Sciatic nerve (tissue), 2 donors: ENCODE measurements around the gene KRAS. TPM values are rescaled to one million over a fixed set of nuclear protein-coding genes. Genes with fewer than 3 reads are reported as not detected.
A peak's percentile ranks its signal among the peaks of the same experiment; 100 is the strongest.

Experiments used
- ATAC-seq: fragments of 200-7000 bp; cut with Tn5 transposase; one replicate; pipeline ENCODE4 v1.9.1; 2020; ENCODE audit warnings: mild to moderate bottlenecking, moderate library complexity
- DNase-seq: peaks from one replicate; pipeline ENCODE4 v3.0.0-alpha.2; 2020; ENCODE audit warnings: low spot score
- intact Hi-C: fragments of 100-400 bp; cut with DNase I; formaldehyde crosslinking; loops from one replicate; pipeline ENCODE4 v1.14.2; 2022
- total RNA-seq: library from RNA; stranded (reverse); fragmentation: NEBNext Ultra II Directional; extraction: Animal tissue kit (Norgen Biotek cat#: 25700); gene quantifications from one replicate; pipeline ENCODE4 v1.2.1, GENCODE V29; 2021
- donor health status: DM: no; HTN: no; CAD: no.
- donor health status: DM: no; HTN: no; CAD: no.

KRAS gene
- total RNA-seq, 1 donor from 2014 or later, result 54.9 TPM

DNA sequence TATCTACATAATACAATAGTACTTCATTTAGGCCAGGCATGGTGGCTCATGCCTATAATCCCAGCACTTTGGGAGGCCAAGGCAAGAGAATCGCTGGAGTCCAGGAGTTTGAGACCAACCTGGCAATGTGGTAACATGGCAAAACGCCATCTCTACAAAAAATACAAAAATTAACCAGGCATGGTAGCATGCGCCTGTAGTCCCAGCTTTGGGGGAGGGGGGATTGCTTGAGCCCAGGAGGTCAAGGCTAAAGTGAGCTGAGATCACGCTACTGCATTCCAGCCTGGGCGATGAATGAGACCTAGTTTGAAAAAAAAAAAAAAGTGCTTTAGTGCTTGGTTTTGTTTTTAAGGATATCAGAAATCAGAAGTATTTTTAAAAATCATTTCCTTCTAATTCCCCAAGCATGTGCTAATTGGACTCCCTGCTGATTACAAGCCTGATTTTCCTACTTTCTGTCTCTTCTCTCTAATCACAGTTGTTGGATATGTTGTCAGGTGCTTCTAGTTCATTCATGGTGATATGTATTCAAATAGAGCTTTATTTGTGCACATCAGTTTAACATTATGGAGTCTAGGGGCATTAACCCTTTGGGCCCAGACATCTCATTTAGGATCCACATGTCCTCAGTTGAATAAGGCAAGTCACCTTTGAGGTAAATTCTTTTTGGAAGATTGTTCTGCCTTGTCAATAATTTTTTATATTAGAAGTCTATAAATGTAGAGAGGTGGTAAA is 7.0 kb upstream of the KRAS start:
- intact Hi-C loops, result no loop called here
- ATAC-seq, result no peak
- DNase-seq, result no peak

DNA sequence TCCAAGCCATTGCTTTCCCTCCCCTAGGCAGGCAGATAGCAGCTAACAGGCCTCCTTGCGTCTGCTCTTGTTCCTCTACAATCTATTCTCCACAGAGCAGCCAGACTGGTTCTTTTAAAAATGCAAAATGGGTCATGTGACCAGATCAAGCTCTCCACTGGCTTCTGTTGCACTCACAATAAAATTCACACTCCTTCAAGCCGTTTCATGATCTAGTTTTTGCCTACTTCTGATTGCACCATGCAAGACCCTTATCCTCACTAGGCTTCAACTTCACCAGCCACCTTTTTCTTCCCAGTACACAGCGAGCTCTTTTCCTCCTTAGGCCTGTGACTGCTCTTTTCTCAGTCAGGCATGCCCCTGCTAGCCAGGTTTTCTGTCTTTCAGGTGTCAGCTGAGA is 6.1 kb upstream of the KRAS start:
- ATAC-seq (no peak), DNase-seq (no peak)
- intact Hi-C loops, result no loop called here

DNA sequence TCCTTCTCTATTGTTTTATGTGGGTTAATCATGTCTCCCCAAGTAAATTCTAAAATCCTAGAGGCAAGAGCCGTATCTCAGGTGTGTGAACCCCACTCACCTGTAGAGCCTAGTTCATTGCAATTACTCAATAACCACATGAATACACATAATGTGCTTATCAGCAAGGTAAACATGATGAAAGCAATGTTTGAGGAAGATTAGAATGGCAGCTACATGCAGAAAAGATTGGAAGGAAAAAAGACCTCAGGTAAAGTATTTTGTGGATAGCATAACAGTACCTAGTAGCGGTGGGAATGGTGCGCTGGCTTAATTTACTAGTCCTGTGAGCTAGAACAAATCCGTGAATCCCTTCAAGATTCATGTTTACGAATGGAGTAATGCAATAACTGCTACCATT is 5.3 kb upstream of the KRAS start:
- intact Hi-C loops, result no loop called here
- DNase-seq (no peak), ATAC-seq (no peak)

DNA sequence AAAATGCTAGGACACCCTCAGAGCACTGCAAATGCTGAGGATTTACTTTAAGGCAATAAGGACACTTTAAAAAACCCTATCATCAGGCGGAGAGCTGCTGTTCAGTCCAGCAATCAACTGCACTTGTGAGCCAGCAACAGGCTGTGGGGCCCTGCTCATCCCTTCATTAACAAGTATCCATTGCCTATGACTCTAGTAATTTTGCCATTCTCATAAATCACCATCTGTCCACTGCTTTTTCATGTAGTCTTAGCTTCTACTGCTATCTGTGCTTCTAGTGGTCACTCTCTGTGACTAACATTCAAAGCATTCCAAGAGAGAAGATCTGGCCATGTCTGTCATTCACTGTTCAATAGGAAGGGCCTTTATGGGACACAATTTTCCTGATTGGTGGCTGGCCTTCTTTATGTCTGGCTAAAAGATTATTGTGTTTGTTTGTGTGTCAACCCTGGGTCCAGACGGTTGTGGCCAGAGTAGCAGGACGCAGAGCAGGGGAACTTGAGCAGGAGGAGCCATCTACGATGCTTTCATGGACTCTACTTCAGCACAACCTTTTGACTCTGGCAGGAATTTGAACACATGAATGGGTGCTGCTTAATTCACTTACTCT is 3.6 kb upstream of the KRAS start:
- no peak for DNase-seq
- no peak for ATAC-seq
- intact Hi-C loops, result no loop called here

DNA sequence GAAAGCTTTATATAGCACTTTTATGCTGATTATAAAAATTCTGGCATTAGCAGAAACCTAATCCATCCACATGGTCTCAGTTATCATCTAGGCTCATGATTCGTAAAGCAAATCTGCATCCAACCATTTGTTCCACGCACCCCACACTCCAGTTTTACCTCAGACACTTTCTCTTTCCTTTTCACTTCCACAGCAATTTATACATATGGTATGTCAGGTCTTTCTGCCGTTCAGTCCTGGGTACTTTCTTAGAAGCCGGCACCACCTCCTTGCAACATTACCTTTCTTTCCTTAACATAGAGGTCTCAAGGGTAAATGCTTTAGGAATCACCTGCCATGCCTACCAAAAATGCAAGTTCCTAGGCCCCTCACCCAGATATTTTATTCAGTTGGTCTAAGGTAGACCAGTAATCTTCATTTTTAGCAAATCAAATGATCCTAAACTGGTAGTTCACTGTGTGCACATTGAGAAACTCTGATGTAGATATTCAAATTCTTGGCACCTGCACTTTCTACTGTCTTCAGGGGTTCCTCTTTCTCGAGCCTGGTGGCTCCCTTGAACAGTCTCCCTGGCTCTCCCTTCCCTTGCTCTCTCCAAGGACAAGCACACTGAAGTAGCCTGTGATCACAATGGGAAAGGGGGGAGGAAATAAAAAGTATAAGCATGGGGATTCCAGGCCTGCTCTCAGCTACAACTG is 2.8 kb upstream of the KRAS start:
- DNase-seq, result no peak
- intact Hi-C loops, result no loop called here

DNA sequence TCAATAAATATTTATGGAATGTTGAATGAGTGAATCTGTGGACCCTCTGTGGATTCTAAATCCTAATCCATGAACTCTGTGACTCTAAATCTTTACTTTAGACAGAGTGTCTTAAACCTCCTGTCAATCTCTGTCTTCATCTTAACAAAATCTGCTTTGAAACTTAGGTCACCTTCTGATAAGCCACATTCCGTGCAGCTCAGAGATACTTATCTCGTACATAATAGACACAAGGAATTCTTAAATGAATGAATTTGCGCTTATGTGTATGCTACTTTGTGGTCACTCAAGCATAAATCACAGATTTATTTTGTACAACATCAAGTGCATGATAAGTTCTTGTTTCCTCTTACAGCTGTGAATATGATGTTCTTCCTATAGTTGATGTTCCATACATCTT is 2.2 kb upstream of the KRAS start:
- DNase-seq (no peak), ATAC-seq (no peak)
- intact Hi-C loops, result no loop called here

More for the DNA sequence above, 2.8 kb upstream of the KRAS start:
- no peak for ATAC-seq

DNA sequence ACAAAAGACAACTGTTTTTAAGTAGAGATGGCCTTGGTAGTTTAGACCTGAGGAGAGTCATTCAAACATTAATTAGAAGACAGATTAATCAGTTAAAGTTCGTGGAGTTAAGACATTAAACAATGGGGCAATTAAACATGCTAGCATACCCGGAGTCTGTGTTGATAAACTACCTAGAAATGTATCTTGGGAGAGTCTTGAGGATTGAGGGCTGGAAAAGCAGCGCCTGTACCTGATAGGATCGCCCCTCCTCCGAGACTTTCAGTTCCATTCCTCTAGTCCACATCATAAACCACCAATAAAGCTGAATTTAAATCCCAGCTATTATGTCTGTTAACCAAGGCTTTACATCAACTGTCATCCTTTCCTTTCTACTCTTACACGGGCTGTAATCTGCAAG is 1.0 kb upstream of the KRAS start:
- intact Hi-C loops, result no loop called here
- ATAC-seq (no peak), DNase-seq (no peak)

DNA sequence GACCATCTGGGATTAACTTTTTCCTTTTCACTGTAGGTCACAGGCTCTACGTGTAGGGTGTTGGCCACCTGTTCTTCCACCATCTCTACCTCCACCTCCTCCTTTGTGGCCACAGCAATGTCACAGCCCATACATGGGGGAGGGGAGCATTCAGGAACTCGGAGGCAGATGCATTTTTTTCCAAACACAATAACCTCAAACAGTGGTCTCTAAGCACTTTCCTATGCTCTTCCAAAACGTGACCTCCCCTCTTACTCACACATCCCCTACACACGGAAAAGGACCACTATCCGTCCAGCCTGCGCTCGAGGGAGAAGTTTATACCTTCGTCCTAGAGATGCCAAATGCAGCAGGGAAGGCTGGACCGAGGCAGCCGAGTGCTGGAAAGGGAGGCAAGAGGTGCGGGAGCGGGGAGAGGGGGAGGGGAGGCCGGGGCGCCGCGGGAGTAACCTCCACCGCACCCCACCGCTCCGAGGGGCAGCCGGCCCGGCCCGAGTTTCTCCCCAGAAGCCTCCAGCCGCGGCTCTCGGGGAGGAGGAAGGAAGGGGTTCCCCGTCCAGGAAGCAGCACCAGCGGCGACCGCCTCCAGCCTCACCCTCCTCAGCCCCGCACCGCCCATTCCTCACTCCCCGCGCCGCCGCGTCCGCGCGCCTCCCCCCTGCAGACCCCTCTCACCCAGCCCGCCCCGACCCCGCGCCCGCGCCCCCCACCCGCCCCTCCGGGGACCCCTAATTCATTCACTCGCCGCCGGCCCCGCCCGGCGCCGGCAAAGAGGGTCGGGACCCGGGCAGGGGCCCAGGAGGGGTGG is 594 bp downstream of the KRAS start:
- ATAC-seq, result peak; percentile 27
- DNase-seq, result peak; percentile 80
- intact Hi-C loops, result no loop called here

DNA sequence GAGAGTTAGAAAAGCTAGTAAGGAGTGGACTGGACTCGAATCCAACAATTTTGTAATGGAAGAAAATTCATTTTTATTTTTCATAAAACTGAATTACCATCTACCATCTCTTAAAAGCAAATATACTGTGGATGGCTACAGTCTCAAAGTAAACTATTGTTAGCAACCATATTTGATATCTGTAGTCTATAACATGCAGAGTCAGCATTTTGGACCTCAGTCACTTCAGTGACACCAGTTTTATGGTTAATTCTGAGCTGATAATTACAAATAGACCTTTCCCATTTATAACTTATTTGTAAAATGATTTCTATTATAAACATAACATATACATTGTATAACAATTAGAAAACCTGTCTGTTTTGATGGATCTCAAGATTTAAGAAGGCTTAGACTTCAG is 2.0 kb downstream of the KRAS start:
- ATAC-seq, result no peak
- intact Hi-C loops, result no loop called here
- DNase-seq, result no peak

DNA sequence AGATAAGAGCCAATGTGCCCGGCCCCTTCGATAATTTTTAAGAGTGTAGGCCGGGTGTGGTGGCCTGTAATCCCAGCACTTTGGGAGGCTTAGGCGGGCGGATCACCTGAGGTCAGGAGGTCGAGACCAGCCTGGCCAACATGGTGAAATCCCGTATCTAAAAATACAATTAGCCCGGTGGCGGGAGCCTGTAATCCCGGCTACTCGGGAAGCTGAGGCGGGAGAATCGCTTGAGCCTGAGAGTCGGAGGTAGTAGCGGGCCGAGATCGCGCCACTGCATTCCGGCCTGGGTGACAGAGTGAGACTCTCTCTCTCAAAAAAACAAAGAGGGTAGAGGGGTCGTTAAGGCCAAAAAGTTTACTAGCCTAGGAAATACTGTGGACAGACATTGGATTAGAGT is 2.6 kb downstream of the KRAS start:
- no peak for ATAC-seq

DNA sequence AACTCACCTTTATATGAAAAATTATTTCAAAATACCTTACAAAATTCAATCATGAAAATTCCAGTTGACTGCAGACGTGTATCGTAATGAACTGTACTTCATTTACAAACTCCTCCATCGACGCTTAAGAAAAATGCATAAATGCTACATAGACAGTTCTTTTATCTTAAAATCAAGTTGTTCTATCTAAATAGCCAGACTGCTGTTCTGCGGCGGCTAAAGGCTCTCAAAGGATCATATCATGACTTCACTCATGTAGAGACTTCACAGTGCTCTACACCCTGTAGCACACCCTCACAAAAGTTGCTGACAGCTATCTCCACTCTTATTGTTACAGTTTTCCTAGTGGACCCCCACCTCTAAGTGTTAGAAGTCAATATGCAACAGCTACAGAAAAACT is 5.2 kb downstream of the KRAS start:
- intact Hi-C loops, result no loop called here
- DNase-seq (no peak), ATAC-seq (no peak)

More for the DNA sequence above, 2.6 kb downstream of the KRAS start:
- intact Hi-C loops, result no loop called here
- no peak for DNase-seq

DNA sequence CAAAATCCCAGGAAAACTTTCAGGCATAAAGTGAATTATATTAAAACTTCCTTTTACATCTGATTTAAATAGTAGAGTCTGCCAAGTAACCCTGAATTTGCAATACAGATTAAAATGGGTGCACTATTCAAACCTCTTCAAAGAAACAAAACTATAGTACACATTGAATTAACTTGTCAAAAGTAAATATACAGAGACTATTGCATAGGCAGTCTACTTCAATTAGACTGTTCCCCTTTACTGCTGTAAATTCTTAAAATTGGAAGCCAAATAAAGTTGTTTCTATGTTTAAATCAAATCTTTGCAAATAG is 7.1 kb downstream of the KRAS start:
- intact Hi-C loops, result no loop called here
- DNase-seq, result no peak
- ATAC-seq, result no peak

DNA sequence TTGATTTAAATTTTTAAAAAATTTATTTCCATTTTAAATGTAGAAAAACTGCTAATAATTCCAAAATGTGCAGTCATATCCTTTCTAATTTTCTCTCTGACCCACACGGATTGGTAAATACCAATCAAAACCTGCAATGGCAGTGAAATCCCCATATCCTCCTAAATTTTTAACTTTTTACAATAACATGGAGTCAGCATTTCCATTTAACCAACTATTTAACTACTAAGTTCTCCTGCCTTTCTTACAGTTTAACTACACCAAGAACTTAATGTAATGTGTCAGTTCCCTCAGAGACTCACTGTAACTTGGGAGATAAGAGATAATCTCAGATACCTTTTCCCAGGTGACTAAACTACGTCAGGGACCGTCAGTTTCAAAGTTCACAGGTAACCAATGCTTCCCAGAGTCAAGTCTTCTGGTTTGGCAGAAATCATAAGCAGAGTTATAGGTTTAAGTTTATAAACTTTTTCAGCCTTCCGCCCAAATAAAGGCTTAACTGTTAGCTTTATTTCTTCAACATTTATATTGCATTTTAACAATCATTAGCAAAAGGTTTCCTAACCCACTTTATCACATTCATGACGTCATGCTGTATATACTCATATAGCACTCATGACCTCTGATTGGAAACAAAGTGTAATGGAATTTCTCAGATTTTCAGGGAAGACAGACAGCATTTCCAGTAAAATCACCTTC is 7.6 kb downstream of the KRAS start:
- intact Hi-C loops, result no loop called here
- DNase-seq, result no peak
- no peak for ATAC-seq

DNA sequence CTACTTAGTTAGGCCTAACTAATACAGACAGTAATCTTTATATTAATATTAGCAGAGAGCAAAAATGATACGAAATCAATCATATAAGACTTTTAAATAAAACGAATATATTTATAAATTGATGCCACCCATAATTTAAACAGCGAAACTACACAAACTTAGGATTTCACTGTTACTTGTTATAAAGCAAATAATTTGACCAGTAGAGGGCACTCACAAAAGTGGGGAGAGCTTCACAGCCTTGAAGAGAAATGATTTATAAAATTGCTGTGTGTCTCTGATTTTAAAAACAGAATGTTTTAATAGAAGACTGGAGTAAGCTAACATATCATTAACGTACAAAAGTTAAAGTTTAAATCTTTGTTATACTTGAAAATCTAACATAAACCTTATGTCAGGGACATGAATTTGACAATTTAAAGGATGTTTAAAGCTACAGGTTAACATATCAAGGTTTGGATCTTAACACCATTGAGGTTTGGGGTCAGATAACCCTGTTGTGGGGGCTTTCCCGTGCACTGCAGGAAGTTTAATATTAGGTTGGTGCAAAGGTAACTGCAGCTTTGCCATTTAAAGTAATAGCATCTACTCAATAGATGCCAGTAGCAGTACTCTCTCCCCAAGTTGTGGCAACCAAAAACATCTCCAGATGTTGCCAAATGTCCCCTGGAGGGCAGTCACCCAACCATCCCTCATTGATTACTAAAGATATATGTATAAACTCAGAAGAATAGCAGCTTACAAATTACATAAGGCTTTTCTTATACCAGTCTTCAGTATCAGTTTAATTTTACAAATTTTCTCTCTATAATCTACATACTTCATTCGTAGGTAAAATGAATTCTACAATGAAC is 9.3 kb downstream of the KRAS start:
- ATAC-seq, result peak; percentile 66
- intact Hi-C loops, result no loop called here
- DNase-seq, result no peak

DNA sequence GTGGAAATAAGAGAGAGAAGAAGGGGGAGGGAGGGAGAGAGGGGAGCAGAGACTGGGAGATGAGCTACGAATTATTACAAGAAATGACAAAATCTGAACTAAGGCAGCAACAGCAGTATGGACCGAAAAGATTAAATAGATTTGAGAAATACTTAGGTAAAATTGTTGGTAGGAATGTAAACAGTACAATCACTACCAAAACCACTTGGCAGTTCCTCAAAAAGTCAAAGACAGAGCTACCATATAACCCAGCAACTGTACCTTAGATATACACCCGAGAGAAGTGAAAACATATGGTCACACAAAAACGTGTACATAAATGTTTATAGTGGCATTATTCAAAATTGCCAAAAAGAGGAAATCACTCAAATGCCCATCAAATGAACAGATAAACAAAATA is 14.1 kb downstream of the KRAS start:
- intact Hi-C loops, result no loop called here
- no peak for ATAC-seq
- DNase-seq, result no peak

DNA sequence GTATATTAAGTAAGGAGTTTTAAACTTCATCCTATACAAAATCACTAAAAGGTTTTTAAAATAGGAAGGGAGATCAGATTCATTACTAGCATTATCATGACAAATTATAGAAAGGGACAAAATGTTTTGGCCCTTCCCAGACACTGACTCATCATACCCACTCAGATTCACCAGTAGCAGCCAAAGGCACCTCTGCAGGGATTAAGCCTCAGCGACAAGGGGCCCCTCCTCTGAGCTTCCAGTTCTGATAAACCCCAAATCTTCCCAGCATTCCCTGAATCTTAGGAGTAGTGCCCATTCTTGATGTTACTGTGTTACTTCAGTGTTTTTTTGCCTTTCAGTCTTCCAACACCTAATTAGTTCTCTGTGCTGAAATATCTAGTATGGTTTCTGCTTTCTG is 14.5 kb downstream of the KRAS start:
- no peak for ATAC-seq
- intact Hi-C loops, result no loop called here
- no peak for DNase-seq

DNA sequence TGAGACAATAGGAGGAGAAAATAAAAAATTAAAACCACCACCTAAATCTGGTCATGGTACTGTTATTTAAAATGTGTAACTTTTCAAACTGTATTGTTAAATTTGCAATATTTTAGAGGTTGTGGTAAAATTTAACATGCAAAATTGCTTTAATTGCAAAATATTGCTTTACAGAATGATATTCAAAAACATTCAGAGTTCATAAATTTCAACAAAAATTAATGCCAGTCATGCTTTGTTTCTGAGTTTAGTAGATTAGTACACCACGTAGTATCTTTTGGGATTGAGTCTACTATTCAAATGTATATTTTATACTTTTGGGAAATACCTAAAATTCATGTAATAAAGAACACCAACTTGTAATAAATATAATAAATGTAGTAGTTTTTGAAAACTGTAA is 37.4 kb downstream of the KRAS start:
- intact Hi-C loops, result no loop called here
- DNase-seq, result no peak
- ATAC-seq, result no peak

DNA sequence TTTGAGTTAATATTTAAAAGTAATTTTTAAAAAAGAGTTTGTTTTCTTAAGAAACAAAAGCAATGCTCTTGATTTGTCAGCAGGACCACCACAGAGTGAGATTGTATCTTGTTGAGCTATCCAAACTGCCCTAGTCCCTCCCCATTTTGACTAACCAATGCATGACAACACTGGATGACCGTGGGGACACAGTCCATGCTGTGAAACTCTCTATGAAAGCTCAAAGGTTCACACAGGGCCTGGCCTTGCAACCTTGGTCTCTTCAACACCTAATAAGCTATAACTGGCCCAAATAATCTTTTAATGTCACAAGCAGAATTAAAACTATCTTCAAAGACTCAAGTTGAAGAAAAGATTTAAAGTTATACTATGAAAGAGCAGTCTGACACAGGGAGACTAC is 42.2 kb downstream of the KRAS start:
- ATAC-seq, result no peak
- intact Hi-C loops, result no loop called here
- DNase-seq, result no peak
